ENCODE data around the gene MYO7B.

The MYO7B gene

DNA sequence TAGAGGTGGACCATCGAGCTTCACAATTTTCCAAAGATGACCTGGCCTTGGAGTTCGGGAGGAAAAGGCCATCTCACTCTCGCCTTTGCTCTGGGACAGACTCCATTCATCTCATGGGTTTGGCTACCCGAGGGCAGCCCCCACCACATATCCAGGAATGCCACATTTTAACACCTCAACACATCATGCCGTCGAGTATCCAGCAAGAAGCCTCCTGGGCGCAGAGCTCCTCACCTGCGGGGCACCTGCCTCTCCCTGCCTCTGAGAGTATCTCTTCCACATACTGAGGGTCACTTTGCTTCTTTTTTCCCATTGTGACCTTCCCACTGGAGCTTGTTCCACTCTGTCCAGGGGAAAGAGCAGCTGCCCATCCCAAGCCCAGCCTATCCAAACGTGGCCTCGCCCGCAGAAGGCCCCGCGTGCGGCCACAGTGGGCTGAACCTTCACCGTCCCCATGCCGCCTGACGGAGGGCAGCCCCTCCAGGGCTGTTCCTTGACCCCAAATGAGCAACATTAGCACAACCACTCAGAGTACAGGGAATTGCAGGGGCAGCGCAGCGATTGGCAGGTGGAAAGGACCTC, 145.3 kb downstream of the MYO7B start:
- Histone ChIP-seq H2BK15ac (ENCODE audit: low read length) (peak overlapping the region; percentile 75), H2BK120ac (ENCODE audit: low read depth, low read length) (no peak overlapping the region), H2BK5ac (ENCODE audit: low read length) (peak overlapping the region; percentile 11), H3K23ac (ENCODE audit: low read depth, low read length, poor library complexity) (no peak overlapping the region), H3K4ac (ENCODE audit: low read length) (no peak overlapping the region), H4K8ac (ENCODE audit: low read depth, low read length) (peak overlapping the region; percentile 86), H3K18ac (ENCODE audit: low read length) (peak overlapping the region; percentile 84), H3K9me3 (replicated peaks in 1 of 2; ENCODE audit: control insufficient read depth in 2 of 2, insufficient read depth in 1 of 2, low read depth in 1 of 2, low read length in 2 of 2) (no peaks in the 10 kb centered on the region), H3K27me3 (ENCODE audit: control insufficient read depth in 3 of 3, insufficient read depth in 3 of 3, low read depth in 1 of 3, low read length in 3 of 3) (peaks cover 3 to 70% (median 15%) of the 10 kb centered on the region in 3 experiments), H3K14ac (ENCODE audit: low read length) (no peak overlapping the region), H3K36me3 (replicated peaks in 1 of 2; ENCODE audit: control insufficient read depth in 2 of 2, insufficient read depth in 2 of 2, low read length in 2 of 2) (no peaks in the 10 kb centered on the region), H3K79me1 (ENCODE audit: low read depth, low read length) (peaks cover 2% of the 10 kb centered on the region), H2BK12ac (ENCODE audit: low read length) (no peak overlapping the region), H3K9ac (ENCODE audit: low read depth, low read length, poor library complexity) (no peak overlapping the region), H3K27ac (replicated peaks; ENCODE audit: low read length) (no peak overlapping the region), H3K4me1 (ENCODE audit: control insufficient read depth in 2 of 2, insufficient read depth in 1 of 2, low read depth in 1 of 2, low read length in 2 of 2) (peaks cover 3 to 12% of the 10 kb centered on the region in 2 donors), H2AK5ac (ENCODE audit: low read depth, low read length) (peak overlapping the region; percentile 66), H4K91ac (ENCODE audit: low read depth, low read length, poor library complexity) (no peak overlapping the region), H2AFZ (ENCODE audit: low read length) (no peak overlapping the region), H3K4me2 (ENCODE audit: insufficient read depth, low read length, poor library complexity, severe bottlenecking) (no peak overlapping the region), H3K4me3 (ENCODE audit: low read length in 2 of 2) (no peak overlapping the region)
- no CpG with 5 or more reads among the region's 19 CpGs for WGBS, 2 donors (ENCODE audit: extremely low coverage in 2 of 2, insufficient read length in 2 of 2, insufficient replicate concordance in 1 of 2)
- DNase-seq (ENCODE audit: low spot score), result no peak

DNA sequence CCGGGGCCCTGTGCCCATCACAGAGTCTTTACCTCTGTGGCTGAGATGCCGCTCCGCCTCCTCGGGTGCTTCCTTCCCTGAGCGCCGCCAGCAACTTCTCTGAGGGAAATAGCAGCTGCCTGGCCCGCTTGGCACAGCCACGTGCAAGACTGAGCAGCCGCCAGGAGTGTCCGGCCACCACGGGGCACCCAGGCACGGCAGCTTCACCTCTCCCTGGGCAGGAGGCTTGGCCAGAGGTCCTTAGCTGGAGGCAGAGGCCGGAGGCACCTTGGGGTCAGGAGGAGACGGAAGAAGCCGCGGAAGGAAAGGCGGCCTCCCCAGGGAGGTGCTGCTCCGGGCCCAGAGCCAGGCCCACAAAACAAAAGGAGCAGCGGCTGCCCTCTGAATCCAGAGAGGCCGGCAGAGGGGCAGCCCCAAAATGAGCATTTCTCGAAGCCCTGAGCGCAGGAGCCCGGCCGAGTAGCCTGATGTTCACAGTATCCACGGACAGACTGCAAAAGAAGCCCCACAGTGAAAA, 145.9 kb downstream of the MYO7B start:
- H3K4me1 ChIP-seq (ENCODE audit: control insufficient read depth in 2 of 2, insufficient read depth in 1 of 2, low read depth in 1 of 2, low read length in 2 of 2), result peaks cover 3 to 13% of the 10 kb centered on the region in 2 donors
- peak overlapping the region; percentile 19 for H3K23ac ChIP-seq (ENCODE audit: low read depth, low read length, poor library complexity)
- H2BK12ac ChIP-seq (ENCODE audit: low read length), result no peak overlapping the region
- H3K14ac ChIP-seq (ENCODE audit: low read length), result no peak overlapping the region
- peak overlapping the region; percentile 66 for H2AK5ac ChIP-seq (ENCODE audit: low read depth, low read length)
- H3K9me3 ChIP-seq (replicated peaks in 1 of 2; ENCODE audit: control insufficient read depth in 2 of 2, insufficient read depth in 1 of 2, low read depth in 1 of 2, low read length in 2 of 2), result no peaks in the 10 kb centered on the region
- no peak overlapping the region for H4K91ac ChIP-seq (ENCODE audit: low read depth, low read length, poor library complexity)
- H3K18ac ChIP-seq (ENCODE audit: low read length), result peak overlapping the region; percentile 84
- no peak overlapping the region for H4K8ac ChIP-seq (ENCODE audit: low read depth, low read length)
- H2BK15ac ChIP-seq (ENCODE audit: low read length), result peak overlapping the region; percentile 75
- peaks cover 0 to 64% (median 11%) of the 10 kb centered on the region in 3 experiments for H3K27me3 ChIP-seq (ENCODE audit: control insufficient read depth in 3 of 3, insufficient read depth in 3 of 3, low read depth in 1 of 3, low read length in 3 of 3)
- no CpG with 5 or more reads among the region's 25 CpGs for WGBS, 2 donors (ENCODE audit: extremely low coverage in 2 of 2, insufficient read length in 2 of 2, insufficient replicate concordance in 1 of 2)
- peak overlapping the region; percentile 35 for H3K9ac ChIP-seq (ENCODE audit: low read depth, low read length, poor library complexity)
- no peak for DNase-seq (ENCODE audit: low spot score)
- H3K36me3 ChIP-seq (replicated peaks in 1 of 2; ENCODE audit: control insufficient read depth in 2 of 2, insufficient read depth in 2 of 2, low read length in 2 of 2), result no peaks in the 10 kb centered on the region
- H3K27ac ChIP-seq (replicated peaks; ENCODE audit: low read length), result no peak overlapping the region
- no peak overlapping the region for H3K4ac ChIP-seq (ENCODE audit: low read length)
- peak overlapping the region; percentile 11 for H2BK5ac ChIP-seq (ENCODE audit: low read length)
- peak overlapping the region; percentile 57 for H2AFZ ChIP-seq (ENCODE audit: low read length)
- no peak overlapping the region for H3K4me3 ChIP-seq (ENCODE audit: low read length in 2 of 2)
- H2BK120ac ChIP-seq (ENCODE audit: low read depth, low read length), result peak overlapping the region; percentile 56
- H3K4me2 ChIP-seq (ENCODE audit: insufficient read depth, low read length, poor library complexity, severe bottlenecking), result no peak overlapping the region
- H3K79me1 ChIP-seq (ENCODE audit: low read depth, low read length), result peaks cover 2% of the 10 kb centered on the region

DNA sequence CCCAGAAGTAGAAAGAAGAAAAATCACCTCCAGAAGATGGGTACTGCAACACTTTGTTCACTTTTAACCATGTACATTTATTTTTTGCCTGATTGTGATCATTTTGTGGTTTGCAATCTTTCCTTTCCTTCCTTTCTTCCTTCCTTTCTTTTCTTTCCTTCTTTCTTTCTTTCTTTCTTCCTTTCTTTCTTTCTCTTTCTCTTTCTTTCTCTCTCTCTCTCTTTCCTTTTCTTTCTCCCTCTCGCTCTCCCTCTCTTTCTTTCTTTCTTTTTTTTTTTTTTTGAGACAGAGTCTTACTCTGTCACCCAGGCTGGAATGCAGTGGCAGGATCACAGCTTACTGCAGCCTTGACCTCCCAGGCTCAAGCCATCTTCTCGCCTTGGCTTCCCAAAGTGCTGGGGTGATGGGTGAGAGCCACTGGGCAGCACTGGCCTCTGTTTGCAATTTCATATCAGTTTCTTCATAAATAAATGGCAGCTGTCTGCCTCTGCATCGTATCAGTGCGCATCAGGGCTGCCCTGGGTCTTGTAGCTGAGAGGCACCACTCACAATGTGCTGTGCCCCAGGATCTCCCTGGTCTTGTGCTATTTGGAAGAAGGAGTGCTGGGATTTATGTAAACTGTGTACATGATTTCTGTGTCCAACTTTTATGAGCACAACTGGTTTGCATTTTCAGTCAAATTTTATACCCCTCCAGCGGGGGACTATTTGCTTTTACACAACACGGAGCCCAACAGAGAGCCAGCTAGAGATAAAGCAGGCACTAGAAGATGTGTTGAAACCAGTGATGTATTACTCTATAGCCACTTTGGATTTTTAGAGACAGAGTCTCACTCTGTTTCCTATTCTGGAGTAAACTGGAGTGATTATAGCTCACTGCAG, 146.7 kb downstream of the MYO7B start:
- Histone ChIP-seq H3K4me3 (ENCODE audit: low read length in 2 of 2) (no peak overlapping the region), H2AK5ac (ENCODE audit: low read depth, low read length) (no peak overlapping the region), H3K18ac (ENCODE audit: low read length) (no peak overlapping the region), H3K14ac (ENCODE audit: low read length) (no peak overlapping the region), H3K4ac (ENCODE audit: low read length) (no peak overlapping the region), H3K9ac (ENCODE audit: low read depth, low read length, poor library complexity) (no peak overlapping the region), H3K4me1 (ENCODE audit: control insufficient read depth in 2 of 2, insufficient read depth in 1 of 2, low read depth in 1 of 2, low read length in 2 of 2) (peaks cover 3 to 10% of the 10 kb centered on the region in 2 donors), H3K79me1 (ENCODE audit: low read depth, low read length) (no peaks in the 10 kb centered on the region), H3K9me3 (replicated peaks in 1 of 2; ENCODE audit: control insufficient read depth in 2 of 2, insufficient read depth in 1 of 2, low read depth in 1 of 2, low read length in 2 of 2) (no peaks in the 10 kb centered on the region), H4K91ac (ENCODE audit: low read depth, low read length, poor library complexity) (no peak overlapping the region), H2BK15ac (ENCODE audit: low read length) (no peak overlapping the region), H3K36me3 (replicated peaks in 1 of 2; ENCODE audit: control insufficient read depth in 2 of 2, insufficient read depth in 2 of 2, low read length in 2 of 2) (no peaks in the 10 kb centered on the region), H4K8ac (ENCODE audit: low read depth, low read length) (no peak overlapping the region), H3K23ac (ENCODE audit: low read depth, low read length, poor library complexity) (no peak overlapping the region), H3K27me3 (ENCODE audit: control insufficient read depth in 3 of 3, insufficient read depth in 3 of 3, low read depth in 1 of 3, low read length in 3 of 3) (peaks cover 0 to 56% (median 2%) of the 10 kb centered on the region in 3 experiments), H3K4me2 (ENCODE audit: insufficient read depth, low read length, poor library complexity, severe bottlenecking) (no peak overlapping the region), H2BK12ac (ENCODE audit: low read length) (no peak overlapping the region), H2AFZ (ENCODE audit: low read length) (no peak overlapping the region), H2BK120ac (ENCODE audit: low read depth, low read length) (no peak overlapping the region), H3K27ac (replicated peaks; ENCODE audit: low read length) (no peak overlapping the region), H2BK5ac (ENCODE audit: low read length) (no peak overlapping the region)
- no CpG with 5 or more reads among the region's 6 CpGs for WGBS, 2 donors (ENCODE audit: extremely low coverage in 2 of 2, insufficient read length in 2 of 2, insufficient replicate concordance in 1 of 2)
- DNase-seq (ENCODE audit: low spot score), result no peak

DNA sequence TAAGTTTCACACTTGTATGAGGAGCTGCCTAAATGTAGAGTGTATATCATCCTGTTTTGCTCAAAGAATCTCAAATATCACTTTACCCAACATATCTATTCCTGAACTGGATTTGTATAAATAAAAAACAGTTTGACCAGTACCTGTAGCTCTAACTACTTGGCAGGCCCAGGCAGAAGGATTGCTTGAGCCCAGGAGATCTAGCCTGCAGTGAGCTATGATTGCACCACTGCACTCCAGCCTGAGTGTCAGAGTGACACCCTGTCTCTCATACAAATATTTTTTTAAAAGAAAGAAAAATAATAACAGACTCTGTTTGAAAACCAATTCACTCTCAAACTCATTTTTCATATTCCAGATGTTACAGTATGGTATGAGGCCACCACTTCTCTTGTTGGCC, 147.6 kb downstream of the MYO7B start:
- Histone ChIP-seq H2AK5ac (ENCODE audit: low read depth, low read length) (no peak overlapping the region), H3K36me3 (replicated peaks in 1 of 2; ENCODE audit: control insufficient read depth in 2 of 2, insufficient read depth in 2 of 2, low read length in 2 of 2) (no peaks in the 10 kb centered on the region), H3K4me1 (ENCODE audit: control insufficient read depth in 2 of 2, insufficient read depth in 1 of 2, low read depth in 1 of 2, low read length in 2 of 2) (peaks cover 3 to 10% of the 10 kb centered on the region in 2 donors), H3K79me1 (ENCODE audit: low read depth, low read length) (no peaks in the 10 kb centered on the region), H3K23ac (ENCODE audit: low read depth, low read length, poor library complexity) (no peak overlapping the region), H3K9me3 (replicated peaks in 1 of 2; ENCODE audit: control insufficient read depth in 2 of 2, insufficient read depth in 1 of 2, low read depth in 1 of 2, low read length in 2 of 2) (no peaks in the 10 kb centered on the region), H4K91ac (ENCODE audit: low read depth, low read length, poor library complexity) (no peak overlapping the region), H2BK5ac (ENCODE audit: low read length) (no peak overlapping the region), H3K27me3 (ENCODE audit: control insufficient read depth in 3 of 3, insufficient read depth in 3 of 3, low read depth in 1 of 3, low read length in 3 of 3) (peaks cover 0 to 47% (median 0%) of the 10 kb centered on the region in 3 experiments), H2BK120ac (ENCODE audit: low read depth, low read length) (no peak overlapping the region), H3K4me2 (ENCODE audit: insufficient read depth, low read length, poor library complexity, severe bottlenecking) (no peak overlapping the region), H2AFZ (ENCODE audit: low read length) (no peak overlapping the region), H3K18ac (ENCODE audit: low read length) (no peak overlapping the region), H3K9ac (ENCODE audit: low read depth, low read length, poor library complexity) (no peak overlapping the region), H3K4ac (ENCODE audit: low read length) (no peak overlapping the region), H3K27ac (replicated peaks; ENCODE audit: low read length) (no peak overlapping the region), H4K8ac (ENCODE audit: low read depth, low read length) (no peak overlapping the region), H2BK15ac (ENCODE audit: low read length) (no peak overlapping the region), H2BK12ac (ENCODE audit: low read length) (no peak overlapping the region), H3K14ac (ENCODE audit: low read length) (no peak overlapping the region), H3K4me3 (ENCODE audit: low read length in 2 of 2) (no peak overlapping the region)
- no peak for DNase-seq (ENCODE audit: low spot score)
